HEK293 (cell line): ENCODE results near the gene TTLL13.

Source experiments
- CTCF ChIA-PET: fragments of 350-600 bp; formaldehyde crosslinking; extraction: SDS; loops from one replicate; lab custom pipeline; 2021; ENCODE audit warnings: antibody characterized with exemption; lab: Yijun Ruan, JAX
- POLR2A ChIA-PET: fragments of 300-600 bp; formaldehyde crosslinking; extraction: SDS; loops from one replicate; lab custom pipeline; 2020; ENCODE audit warnings: antibody characterized with exemption, inconsistent platforms; lab: Yijun Ruan, JAX
- H3K27ac ChIP-seq: fragments of 200-500 bp; sonication (Bioruptor generic); 2 replicates; pipeline ENCODE4 v1.5.1; 2014; ENCODE audit warnings: low read depth, low read length, control low read depth, inconsistent platforms; ENCODE audit errors: extremely low read depth
- H3K36me3 ChIP-seq, 2 experiments: fragments of 200-500 bp in 1 of 2; sonication (Bioruptor generic) in 1 of 2; 1 replicate in 1 of 2; 2 replicates in 1 of 2; pipeline ENCODE4 v1.5.1; 2014 to 2017; ENCODE audit warnings: inconsistent platforms in 2 of 2, low read length in 2 of 2; ENCODE audit not compliant: control insufficient read depth in 2 of 2, insufficient read depth in 1 of 2
- H3K4me1 ChIP-seq: fragments of 200-500 bp; sonication (Bioruptor generic); 2 replicates; pipeline ENCODE4 v1.5.1; 2014; ENCODE audit warnings: mild to moderate bottlenecking, low read length, inconsistent platforms; ENCODE audit not compliant: control insufficient read depth, insufficient read depth
- H3K4me3 ChIP-seq: 2 replicates; pipeline ENCODE4 v1.5.1; 2011; ENCODE audit warnings: low read depth, mild to moderate bottlenecking, control low read depth, low read length, moderate library complexity
- H3K9me3 ChIP-seq: fragments of 200-500 bp; sonication (Bioruptor generic); 2 replicates; pipeline ENCODE4 v1.5.1; 2014; ENCODE audit warnings: low read depth, low read length, inconsistent platforms; ENCODE audit not compliant: control insufficient read depth, insufficient read depth
- ATF2 ChIP-seq: fragments of 450-650 bp; formaldehyde crosslinking; IDR thresholded peaks from 2 replicates; pipeline ENCODE4 v1.5.1; 2016; ENCODE audit warnings: missing biosample characterization, missing genetic modification characterization, low read depth
- GLI4 ChIP-seq: fragments of 450-650 bp; formaldehyde crosslinking; IDR thresholded peaks from 2 replicates; pipeline ENCODE4 v1.5.1; 2016; ENCODE audit warnings: missing biosample characterization, missing genetic modification characterization
- HOXA7 ChIP-seq: sonication (generic); formaldehyde crosslinking; IDR thresholded peaks from 2 replicates; pipeline ENCODE4 v1.8.1; 2022; ENCODE audit warnings: missing genetic modification reagents, borderline replicate concordance
- IKZF3 ChIP-seq: fragments of 450-650 bp; IDR thresholded peaks from 2 replicates; pipeline ENCODE4 v1.5.0; 2018; ENCODE audit warnings: missing biosample characterization, mild to moderate bottlenecking, missing genetic modification characterization, moderate library complexity
- KLF16 ChIP-seq: fragments of 450-650 bp; formaldehyde crosslinking; IDR thresholded peaks from 2 replicates; pipeline ENCODE4 v1.5.1; 2017; ENCODE audit warnings: missing biosample characterization, missing genetic modification characterization
- PRDM10 ChIP-seq: fragments of 450-650 bp; formaldehyde crosslinking; IDR thresholded peaks from 2 replicates; pipeline ENCODE4 v1.5.1; 2016; ENCODE audit warnings: missing biosample characterization, missing genetic modification characterization
- PRDM6 ChIP-seq: fragments of 450-650 bp; formaldehyde crosslinking; IDR thresholded peaks from 2 replicates; pipeline ENCODE4 v1.5.1; 2017; ENCODE audit warnings: missing biosample characterization, missing genetic modification characterization
- REPIN1 ChIP-seq: fragments of 450-650 bp; formaldehyde crosslinking; IDR thresholded peaks from 2 replicates; pipeline ENCODE4 v1.5.1; 2017; ENCODE audit warnings: missing biosample characterization, missing genetic modification characterization, low read depth
- ZBTB1 ChIP-seq: fragments of 450-650 bp; formaldehyde crosslinking; IDR thresholded peaks from 2 replicates; pipeline ENCODE4 v1.5.1; 2016; ENCODE audit warnings: missing biosample characterization, missing genetic modification characterization
- ZBTB44 ChIP-seq: fragments of 450-650 bp; IDR thresholded peaks from 2 replicates; pipeline ENCODE4 v1.5.1; 2018; ENCODE audit warnings: missing biosample characterization, mild to moderate bottlenecking, missing genetic modification characterization
- ZNF362 ChIP-seq: fragments of 450-650 bp; formaldehyde crosslinking; IDR thresholded peaks from 2 replicates; pipeline ENCODE4 v1.5.1; 2016; ENCODE audit warnings: missing biosample characterization, missing genetic modification characterization
- ZNF600 ChIP-seq: fragments of 450-650 bp; formaldehyde crosslinking; IDR thresholded peaks from 2 replicates; pipeline ENCODE4 v1.5.1; 2016; ENCODE audit warnings: missing biosample characterization, missing genetic modification characterization
- ZXDB ChIP-seq: fragments of 450-650 bp; formaldehyde crosslinking; IDR thresholded peaks from 2 replicates; pipeline ENCODE4 v1.5.1; 2016; ENCODE audit warnings: missing biosample characterization, missing genetic modification characterization

The TTLL13 gene

GRCh38 chr15:90202929-90203328 is 46.4 kb upstream of the TTLL13 start:
- Histone ChIP-seq H3K36me3 (no peaks in the 10 kb centered on the region), H3K9me3 (no peaks in the 10 kb centered on the region), H3K4me1 (peaks cover 8% of the 10 kb centered on the region), H3K4me3 (no peak overlapping the region), H3K27ac (no peak overlapping the region)
- ChIA-PET POLR2A (interaction anchor here (0.6 to 4.3 kb wide), 5 partner anchors 11 to 584 kb away, joined by 4 to 48 read pairs (median 9); partner anchors contain the start of genes CIB1 and GDPGP1), CTCF (interaction anchor here (0.6 to 3.5 kb wide), 6 partner anchors 11 to 1596 kb away, joined by 3 to 33 read pairs (median 4); no protein-coding TSS in a partner anchor)
- TF ChIP-seq ZXDB, result no peak
- TF ChIP-seq REPIN1 (tag by site-specific recombination), result no peak
- TF ChIP-seq HOXA7, result no peak

- TF ChIP-seq ATF2 (tag by site-specific recombination) (no peak), ZNF362 (tag by site-specific recombination) (no peak), ZBTB44 (tag by site-specific recombination) (no peak), GLI4 (tag by site-specific recombination) (no peak), ZXDB (no peak), PRDM10 (tag by site-specific recombination) (no peak), PRDM6 (tag by site-specific recombination) (no peak), IKZF3 (tag by site-specific recombination) (no peak), ZNF600 (tag by site-specific recombination) (no peak), ZBTB1 (tag by site-specific recombination) (no peak), KLF16 (tag by site-specific recombination) (no peak)
- Histone ChIP-seq H3K4me1 (peaks cover 8% of the 10 kb centered on the region), H3K36me3 (no peaks in the 10 kb centered on the region), H3K9me3 (no peaks in the 10 kb centered on the region), H3K27ac (no peak overlapping the region), H3K4me3 (no peak overlapping the region)
- ChIA-PET POLR2A (interaction anchor here (0.5 to 4.3 kb wide), 2 partner anchors 11 to 403 kb away, joined by 5 to 48 read pairs; no protein-coding TSS in a partner anchor), CTCF (interaction anchor here (0.6 to 3.5 kb wide), 4 partner anchors 12 to 212 kb away, joined by 3 to 33 read pairs (median 4); no protein-coding TSS in a partner anchor)
Measured at GRCh38 chr15:90203473-90203872, 45.9 kb upstream of the TTLL13 start.
